GM23338 (cell line): ENCODE measurements around the gene ASPSCR1. TPM values are rescaled to one million over a fixed set of nuclear protein-coding genes. Genes with fewer than 3 reads are reported as not detected.

Source experiments
- ATAC-seq: fragments of 200-7000 bp; cut with Tn5 transposase; 3 replicates; pipeline ENCODE4 v1.9.1; 2020
- DNase-seq: peaks from one replicate; pipeline ENCODE4 v3.0.0-alpha.2; 2015; ENCODE audit warnings: low spot score
- H2AFZ ChIP-seq: fragments of 200-600 bp; sonication (generic); 2 replicates; pipeline ENCODE4 v1.8.0; 2016; ENCODE audit warnings: antibody characterized with exemption, mild to moderate bottlenecking, moderate library complexity
- H3F3A ChIP-seq: fragments of 200-600 bp; sonication (generic); replicated peaks from 2 replicates; pipeline ENCODE4 v1.8.0; 2017; ENCODE audit warnings: antibody characterized with exemption, mixed run types, low read depth
- H3K27ac ChIP-seq: fragments of 200-600 bp; sonication (generic); 2 replicates; pipeline ENCODE4 v1.6.1; 2016; ENCODE audit warnings: low read depth
- H3K27me3 ChIP-seq: fragments of 200-600 bp; sonication (generic); 2 replicates; pipeline ENCODE4 v1.8.0; 2016; ENCODE audit warnings: mild to moderate bottlenecking, mixed run types, moderate library complexity; ENCODE audit not compliant: insufficient read depth
- H3K36me3 ChIP-seq: fragments of 200-600 bp; sonication (generic); 2 replicates; pipeline ENCODE4 v1.8.0; 2016; ENCODE audit warnings: mild to moderate bottlenecking; ENCODE audit not compliant: insufficient read depth
- H3K4me1 ChIP-seq: fragments of 200-600 bp; sonication (generic); 2 replicates; pipeline ENCODE4 v1.8.0; 2016; ENCODE audit warnings: mild to moderate bottlenecking, moderate library complexity; ENCODE audit not compliant: insufficient read depth
- H3K4me2 ChIP-seq: fragments of 200-600 bp; sonication (generic); 2 replicates; pipeline ENCODE4 v1.7.1; 2017; ENCODE audit warnings: mixed run types
- H3K4me3 ChIP-seq: fragments of 200-600 bp; sonication (generic); 2 replicates; pipeline ENCODE4 v1.6.1; 2016; ENCODE audit warnings: mixed run types
- H3K79me2 ChIP-seq: fragments of 200-600 bp; sonication (generic); replicated peaks from 2 replicates; pipeline ENCODE4 v1.8.0; 2017; ENCODE audit warnings: mild to moderate bottlenecking; ENCODE audit not compliant: insufficient read depth
- H3K9me2 ChIP-seq: fragments of 200-600 bp; sonication (generic); 2 replicates; pipeline ENCODE4 v1.8.0; 2017; ENCODE audit not compliant: insufficient read depth
- H4K20me1 ChIP-seq: fragments of 200-600 bp; sonication (generic); replicated peaks from 2 replicates; pipeline ENCODE4 v1.8.0; 2017; ENCODE audit warnings: mild to moderate bottlenecking; ENCODE audit not compliant: insufficient read depth
- H3K27ac Mint-ChIP-seq: 2 replicates; pipeline ENCODE4 v1.8.0; 2020; ENCODE audit warnings: inconsistent platforms, mild to moderate bottlenecking, moderate library complexity, mixed read lengths
- H3K27me3 Mint-ChIP-seq: 3 replicates; pipeline ENCODE4 v1.8.0; 2022; ENCODE audit warnings: low read depth, mild to moderate bottlenecking, moderate library complexity, mixed read lengths, inconsistent platforms; ENCODE audit not compliant: insufficient read depth, poor library complexity
- H3K36me3 Mint-ChIP-seq: 3 replicates; pipeline ENCODE4 v1.8.0; 2021; ENCODE audit warnings: low read depth, mild to moderate bottlenecking, inconsistent platforms, moderate library complexity, mixed read lengths
- H3K4me1 Mint-ChIP-seq: 3 replicates; pipeline ENCODE4 v1.8.0; 2020; ENCODE audit warnings: mild to moderate bottlenecking, inconsistent platforms, mixed read lengths
- H3K4me3 Mint-ChIP-seq: 3 replicates; pipeline ENCODE4 v1.8.0; 2021; ENCODE audit warnings: moderate library complexity, mild to moderate bottlenecking, inconsistent platforms, mixed read lengths
- H3K9me3 Mint-ChIP-seq: 3 replicates; pipeline ENCODE4 v1.8.0; 2020; ENCODE audit warnings: moderate library complexity, mild to moderate bottlenecking, inconsistent platforms, mixed read lengths
- CREB1 ChIP-seq: fragments of 250-450 bp; sonication (Bioruptor Pico); IDR thresholded peaks from 2 replicates; pipeline ENCODE4 v1.5.0; 2020; ENCODE audit warnings: low read depth, mild to moderate bottlenecking, moderate library complexity
- CTCF ChIP-seq, 2 experiments: fragments of 200-600 bp in 1 of 2; sonication (generic) in 1 of 2; conservative IDR thresholded peaks; 2 replicates each; pipeline versions ENCODE4 v1.5.1 to v1.6.1; 2016 to 2017; ENCODE audit warnings: antibody characterized with exemption in 2 of 2, low read depth in 2 of 2, mild to moderate bottlenecking in 2 of 2, moderate library complexity in 1 of 2
- ETS1 ChIP-seq: IDR thresholded peaks from 2 replicates; pipeline ENCODE4 v1.6.1; 2016; ENCODE audit warnings: antibody characterized with exemption
- EZH2 ChIP-seq: fragments of 200-600 bp; sonication (generic); IDR thresholded peaks from one replicate; pipeline ENCODE4 v1.8.0; 2017; ENCODE audit warnings: antibody characterized with exemption, mild to moderate bottlenecking, low read depth; ENCODE audit not compliant: unreplicated experiment
- EZH2phosphoT487 ChIP-seq: fragments of 200-600 bp; sonication (generic); IDR thresholded peaks from one replicate; pipeline ENCODE4 v1.8.1; 2018; ENCODE audit warnings: antibody characterized with exemption; ENCODE audit not compliant: unreplicated experiment
- JUNB ChIP-seq: IDR thresholded peaks from one replicate; pipeline ENCODE4 v1.6.1; 2016; ENCODE audit warnings: antibody characterized with exemption; ENCODE audit not compliant: unreplicated experiment
- NANOG ChIP-seq: IDR thresholded peaks from 2 replicates; pipeline ENCODE4 v1.6.1; 2016; ENCODE audit warnings: antibody characterized with exemption, borderline replicate concordance
- POLR2AphosphoS5 ChIP-seq: IDR thresholded peaks from 2 replicates; pipeline ENCODE4 v1.6.1; 2016; ENCODE audit warnings: antibody characterized with exemption, low read depth
- STAT1 ChIP-seq: IDR thresholded peaks from one replicate; pipeline ENCODE4 v1.6.1; 2016; ENCODE audit warnings: antibody characterized with exemption; ENCODE audit not compliant: unreplicated experiment
- ZNF114 ChIP-seq: fragments of 250-450 bp; sonication (Bioruptor Pico); IDR thresholded peaks from 2 replicates; pipeline ENCODE4 v1.5.0; 2020; ENCODE audit warnings: mild to moderate bottlenecking, moderate library complexity
- polyA plus RNA-seq: library from polyadenylated mRNA; unstranded; fragments of >200 nt; fragmentation: Nextera tagmentation; extraction: Ambion mirVana; gene quantifications from 2 replicates; pipeline ENCODE4 v1.2.1, GENCODE V29; 2016
- total RNA-seq: library from RNA; depleted of rRNA; stranded (reverse); fragments of >200 nt; shearing (Covaris generic); gene quantifications from 2 replicates; pipeline ENCODE4 v1.2.3, GENCODE V29; 2014
- TF ChIP-seq, protein P1 (sequence below): IDR thresholded peaks from one replicate; pipeline ENCODE4 v1.6.1; 2018; ENCODE audit warnings: antibody characterized with exemption; ENCODE audit not compliant: unreplicated experiment

ASPSCR1 gene
- total and polyA plus RNA-seq, 2 experiments from 2014 or later, result 44.2 to 46.9 TPM

DNA sequence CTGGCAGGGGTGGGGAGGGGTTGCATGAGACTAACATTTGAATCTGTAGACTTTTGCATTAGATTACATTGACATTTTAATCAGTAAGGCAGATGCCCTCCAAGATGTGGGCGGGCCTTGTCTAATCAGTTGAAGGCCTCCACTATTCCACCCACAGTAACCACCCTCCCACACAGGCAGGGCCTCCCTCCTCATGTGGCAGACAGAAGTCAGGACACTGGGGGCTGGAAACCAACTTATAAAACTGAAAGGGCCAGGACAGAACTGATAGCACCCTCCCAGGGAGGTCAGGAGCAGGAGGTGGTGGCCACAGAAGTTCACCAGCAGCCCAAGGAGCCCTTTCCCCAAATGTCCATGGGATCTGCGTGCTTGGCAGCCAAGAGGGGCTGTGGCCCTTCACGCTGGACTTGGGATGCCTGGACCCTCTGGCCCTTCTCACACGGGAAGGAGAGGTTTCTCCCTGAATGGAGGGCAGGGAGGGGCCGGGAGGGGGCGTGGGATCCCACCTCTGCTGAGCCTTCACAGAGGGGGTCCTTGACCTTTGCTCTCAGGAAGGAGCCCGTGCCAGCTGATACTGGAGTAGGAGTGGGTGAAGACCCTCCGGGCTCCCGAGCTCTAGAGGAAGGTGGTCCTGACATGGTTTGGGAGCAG, 45.0 kb upstream of the ASPSCR1 start:
- H3K9me3 Mint-ChIP-seq, result no peaks in the 10 kb centered on the region
- no peak for ATAC-seq

DNA sequence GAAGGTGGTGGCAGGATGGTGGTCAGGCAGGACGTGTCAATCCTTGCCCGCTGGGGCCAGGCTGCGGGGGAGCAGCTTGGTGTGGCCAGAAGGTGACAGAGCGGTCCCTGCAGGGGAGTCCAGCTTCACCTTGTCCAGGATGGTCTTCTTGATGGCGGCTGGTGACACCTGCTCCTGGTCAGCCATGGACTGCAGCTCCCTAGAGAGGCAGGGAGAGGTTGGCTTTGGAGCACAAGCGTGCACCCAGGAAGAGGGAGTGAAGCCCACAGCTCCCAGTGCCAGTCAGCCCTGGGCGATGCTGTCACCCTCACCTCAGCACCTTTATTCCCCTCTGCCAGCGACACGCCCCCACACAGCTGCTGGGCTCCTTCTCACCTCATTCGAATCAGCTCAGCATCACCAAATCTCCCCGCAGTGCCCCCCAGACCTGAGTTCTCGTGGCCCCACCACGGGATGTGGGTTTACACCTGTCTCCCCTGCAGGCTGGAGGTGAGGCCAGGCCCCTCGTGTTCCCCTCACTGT, 44.2 kb upstream of the ASPSCR1 start:
- Histone ChIP-seq H3K9me2 (no peaks in the 10 kb centered on the region), H3K79me2 (peaks cover 12% of the 10 kb centered on the region; the same call in 1 of the 2 replicates), H3K27ac (no peak overlapping the region), H3F3A (peaks cover 10% of the 10 kb centered on the region), H2AFZ (no peak overlapping the region), H3K27me3 (peaks cover 14% of the 10 kb centered on the region; the same call in 1 of the 2 replicates), H3K36me3 (no peaks in the 10 kb centered on the region), H4K20me1 (no peaks in the 10 kb centered on the region; the same call in 1 of the 2 replicates), H3K4me1 (no peaks in the 10 kb centered on the region; the same call in 1 of the 2 replicates), H3K4me3 (no peak overlapping the region), H3K4me2 (no peak overlapping the region)
- ATAC-seq, result no peak
- DNase-seq, result no peak
- Mint-ChIP-seq H3K27ac (no peak overlapping the region), H3K9me3 (no peaks in the 10 kb centered on the region), H3K4me1 (peaks cover 16% of the 10 kb centered on the region), H3K36me3 (peaks cover 38% of the 10 kb centered on the region), H3K27me3 (peaks cover 28% of the 10 kb centered on the region), H3K4me3 (no peak overlapping the region; the same call in 2 of the 3 replicates)
- TF ChIP-seq POLR2AphosphoS5 (no peak; the same call in 1 of the 2 replicates), CREB1 (CRISPR knock-in tag) (no peak), ZNF114 (CRISPR knock-in tag) (no peak), STAT1 (no peak), ETS1 (no peak), EZH2 (no peak), CTCF (conservative IDR thresholded peaks at IDR 0.05; ENCODE audit: low read depth in 2 of 2) (no peak), NANOG (no peak)

More for the DNA sequence above, 45.0 kb upstream of the ASPSCR1 start:
- no peaks in the 10 kb centered on the region; the same call in 1 of the 2 replicates for H4K20me1 ChIP-seq
- peaks cover 10% of the 10 kb centered on the region for H3F3A ChIP-seq
- H3K79me2 ChIP-seq, result peaks cover 12% of the 10 kb centered on the region; the same call in 1 of the 2 replicates
- no peak overlapping the region for H3K4me3 ChIP-seq
- no peak overlapping the region; the same call in 2 of the 3 replicates for H3K4me3 Mint-ChIP-seq
- H3K9me2 ChIP-seq, result no peaks in the 10 kb centered on the region
- H3K27ac Mint-ChIP-seq, result no peak overlapping the region
- peaks cover 11% of the 10 kb centered on the region for H3K4me1 Mint-ChIP-seq
- H3K27me3 ChIP-seq, result peaks cover 10% of the 10 kb centered on the region; the same call in 1 of the 2 replicates
- no peak overlapping the region for H3K27ac ChIP-seq
- no peaks in the 10 kb centered on the region for H3K36me3 ChIP-seq
- no peak overlapping the region for H2AFZ ChIP-seq
- TF ChIP-seq POLR2AphosphoS5 (no peak), JUNB (no peak), STAT1 (no peak), EZH2phosphoT487 (no peak)
- TF ChIP-seq, protein P1, sequence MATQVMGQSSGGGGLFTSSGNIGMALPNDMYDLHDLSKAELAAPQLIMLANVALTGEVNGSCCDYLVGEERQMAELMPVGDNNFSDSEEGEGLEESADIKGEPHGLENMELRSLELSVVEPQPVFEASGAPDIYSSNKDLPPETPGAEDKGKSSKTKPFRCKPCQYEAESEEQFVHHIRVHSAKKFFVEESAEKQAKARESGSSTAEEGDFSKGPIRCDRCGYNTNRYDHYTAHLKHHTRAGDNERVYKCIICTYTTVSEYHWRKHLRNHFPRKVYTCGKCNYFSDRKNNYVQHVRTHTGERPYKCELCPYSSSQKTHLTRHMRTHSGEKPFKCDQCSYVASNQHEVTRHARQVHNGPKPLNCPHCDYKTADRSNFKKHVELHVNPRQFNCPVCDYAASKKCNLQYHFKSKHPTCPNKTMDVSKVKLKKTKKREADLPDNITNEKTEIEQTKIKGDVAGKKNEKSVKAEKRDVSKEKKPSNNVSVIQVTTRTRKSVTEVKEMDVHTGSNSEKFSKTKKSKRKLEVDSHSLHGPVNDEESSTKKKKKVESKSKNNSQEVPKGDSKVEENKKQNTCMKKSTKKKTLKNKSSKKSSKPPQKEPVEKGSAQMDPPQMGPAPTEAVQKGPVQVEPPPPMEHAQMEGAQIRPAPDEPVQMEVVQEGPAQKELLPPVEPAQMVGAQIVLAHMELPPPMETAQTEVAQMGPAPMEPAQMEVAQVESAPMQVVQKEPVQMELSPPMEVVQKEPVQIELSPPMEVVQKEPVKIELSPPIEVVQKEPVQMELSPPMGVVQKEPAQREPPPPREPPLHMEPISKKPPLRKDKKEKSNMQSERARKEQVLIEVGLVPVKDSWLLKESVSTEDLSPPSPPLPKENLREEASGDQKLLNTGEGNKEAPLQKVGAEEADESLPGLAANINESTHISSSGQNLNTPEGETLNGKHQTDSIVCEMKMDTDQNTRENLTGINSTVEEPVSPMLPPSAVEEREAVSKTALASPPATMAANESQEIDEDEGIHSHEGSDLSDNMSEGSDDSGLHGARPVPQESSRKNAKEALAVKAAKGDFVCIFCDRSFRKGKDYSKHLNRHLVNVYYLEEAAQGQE, result no peak
- peaks cover 35% of the 10 kb centered on the region for H3K36me3 Mint-ChIP-seq
- H3K4me1 ChIP-seq, result no peaks in the 10 kb centered on the region; the same call in 1 of the 2 replicates
- H3K27me3 Mint-ChIP-seq, result peaks cover 25% of the 10 kb centered on the region
- no peak for DNase-seq
- no peak overlapping the region for H3K4me2 ChIP-seq
